Measurements from ENCODE around the gene FLT1.

DNA sequence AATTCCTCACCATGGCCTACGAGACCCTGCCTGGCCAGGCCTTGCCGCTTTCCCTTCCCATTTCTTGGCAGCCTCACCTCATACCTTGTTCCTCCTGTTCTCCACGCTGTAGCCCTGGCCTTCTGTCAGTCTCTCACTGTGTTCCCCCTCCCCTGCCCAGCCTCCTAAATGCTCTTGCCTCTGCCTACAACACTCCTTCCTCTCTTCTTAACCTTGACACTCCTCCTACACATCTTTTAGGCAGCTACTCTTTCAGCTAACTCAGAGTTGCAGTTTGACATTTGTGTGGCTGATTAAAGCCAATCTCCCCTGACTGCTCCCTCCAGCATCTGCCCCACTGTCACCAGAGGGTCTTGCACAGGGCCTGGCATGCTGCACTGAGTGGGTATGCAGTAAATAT is 150.8 kb downstream of the FLT1 start:
- TF ChIP-seq EZH2phosphoT487 (IDR thresholded peaks at IDR 0.05; ENCODE audit: borderline replicate concordance, low read length) (no peak), CTCF (IDR thresholded peaks at IDR 0.05; ENCODE audit: low read depth, low read length, poor library complexity, severe bottlenecking) (no peak)

All from DOHH2 (cell line).